HG02840 (cell line): Measurements from ENCODE around the gene CERCAM.
"Not testable (repeated sequence)": the region's sequence is repeated elsewhere in the genome, so short reads cannot be mapped to it uniquely, and the experiment has no call there.

ENCODE experiments used
- ATAC-seq: cut with Tn5 transposase; IDR thresholded peaks from one replicate; pipeline ENCODE4 v1.9.1; 2021; ENCODE audit warnings: mild to moderate bottlenecking, moderate library complexity, moderate number of reproducible peaks; ENCODE audit not compliant: unreplicated experiment, low FRiP score

The CERCAM gene

DNA sequence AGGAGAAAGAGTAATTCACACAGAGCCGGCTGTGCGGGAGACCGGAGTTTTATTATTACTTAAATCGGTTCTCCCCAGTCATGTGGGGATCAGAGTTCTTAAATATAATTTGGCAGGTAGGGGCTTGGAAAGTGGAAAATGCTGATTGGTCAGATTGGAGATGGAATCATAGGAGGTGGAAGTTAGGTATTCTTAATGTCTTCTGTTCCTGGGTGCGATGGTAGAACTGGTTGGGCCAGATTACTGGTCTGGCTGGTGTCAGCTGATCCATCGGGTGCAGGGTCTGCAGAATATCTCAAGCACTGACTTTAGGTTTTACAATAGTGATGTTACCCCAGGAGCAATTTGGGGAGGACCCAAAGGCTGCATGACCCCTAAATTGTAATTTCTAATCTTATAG is 4.6 kb upstream of the CERCAM start:
- ATAC-seq = no peak

DNA sequence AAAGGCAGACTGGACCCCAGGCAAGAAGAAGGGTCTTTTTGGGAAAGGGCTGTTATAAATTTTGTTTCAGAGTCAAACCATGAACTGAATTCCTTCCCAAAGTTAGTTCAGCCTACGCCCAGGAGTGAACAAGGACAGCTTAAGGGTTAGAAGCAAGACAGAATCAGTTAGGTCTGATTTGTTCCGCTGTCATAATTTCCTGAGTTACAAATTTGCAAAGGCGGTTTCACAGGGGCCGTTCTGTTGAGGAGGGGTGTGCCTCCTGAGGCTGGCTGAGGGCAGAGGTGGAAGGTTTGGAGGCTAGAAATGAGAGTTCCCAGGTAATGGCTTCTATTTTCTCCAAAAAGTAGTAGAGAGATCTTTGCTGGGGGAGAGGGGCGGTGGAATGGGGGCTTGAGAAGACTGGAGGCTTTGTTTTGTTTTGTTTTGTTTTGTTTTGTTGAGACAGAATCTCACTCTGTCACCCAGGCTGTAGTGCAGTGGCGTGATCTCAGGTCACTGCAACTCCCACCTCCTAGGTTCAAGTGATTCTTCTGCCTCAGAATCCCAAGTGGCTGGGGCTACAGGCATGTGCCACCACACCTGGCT is 4.1 kb upstream of the CERCAM start:
- no peak for ATAC-seq

DNA sequence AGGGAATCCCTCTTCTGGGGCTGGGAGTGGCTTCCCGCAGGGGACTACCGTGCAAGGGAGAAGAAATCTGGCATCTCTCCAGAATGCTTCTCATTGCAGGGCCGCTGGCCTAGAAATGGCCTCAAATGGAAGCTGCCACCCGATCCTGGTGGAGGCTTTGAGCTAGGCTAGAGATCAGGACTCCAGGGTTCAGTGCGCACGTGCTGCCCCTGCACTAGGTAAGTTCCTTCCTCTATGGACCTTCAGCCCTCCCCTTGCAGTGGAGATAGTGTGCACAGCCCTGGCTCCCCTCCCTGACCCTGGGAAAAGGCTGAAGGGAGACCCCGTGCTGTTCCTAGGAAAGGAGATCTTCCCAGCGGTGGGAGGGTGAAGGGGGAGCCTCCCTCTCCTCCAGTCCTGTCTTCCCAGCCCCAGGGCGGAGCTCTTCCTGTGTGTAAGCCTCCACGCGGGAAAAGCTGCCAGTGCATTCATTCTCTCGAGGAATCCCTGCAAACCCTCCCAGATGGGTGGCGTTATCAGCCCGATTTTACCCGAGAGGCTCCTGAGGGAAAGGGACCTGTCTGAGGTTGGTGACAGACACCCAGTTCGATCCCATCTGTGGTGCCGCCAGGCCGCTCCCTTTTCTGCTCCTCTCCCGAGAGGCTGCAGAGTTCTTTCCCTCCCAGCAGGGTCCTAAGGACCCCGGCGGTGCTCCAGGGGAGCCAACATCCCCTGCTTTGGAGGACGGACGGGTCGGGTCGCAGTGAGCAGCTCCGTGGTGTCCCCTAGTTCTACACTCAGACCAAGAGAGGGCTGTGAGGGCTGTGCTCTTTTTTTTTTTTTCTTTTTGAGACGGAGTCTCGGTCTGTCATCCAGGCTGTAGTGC is 1.4 kb upstream of the CERCAM start:
- no peak for ATAC-seq

DNA sequence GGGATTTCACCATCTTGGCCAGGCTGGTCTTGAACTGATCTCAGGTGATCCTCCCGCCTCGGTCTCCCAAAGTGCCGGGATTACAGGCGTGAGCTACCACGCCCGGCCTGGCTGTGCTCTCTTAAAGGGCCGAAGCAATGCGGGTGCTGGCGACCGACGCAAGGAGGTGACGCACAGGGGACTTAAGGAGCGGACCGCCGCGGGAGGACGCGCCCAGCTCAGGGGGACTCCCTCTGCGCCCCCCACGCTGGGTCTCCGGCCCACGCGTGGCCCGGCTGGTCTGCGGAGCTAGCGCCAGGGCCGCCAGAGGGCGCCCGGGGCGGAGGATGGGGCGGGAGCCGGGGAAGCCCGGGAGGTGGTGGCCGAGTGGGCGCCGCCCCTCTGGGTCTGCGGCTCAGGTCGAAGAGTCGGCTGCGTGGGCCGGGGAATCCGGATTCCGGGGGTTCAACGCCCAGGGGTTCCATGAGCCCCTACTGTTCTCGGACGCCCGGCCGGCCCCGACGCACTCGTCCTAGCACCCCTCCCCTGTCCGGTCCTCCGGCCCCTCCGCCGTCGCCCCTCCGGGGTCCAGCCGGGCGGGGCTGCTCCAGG is 502 bp upstream of the CERCAM start:
- no peak for ATAC-seq

DNA sequence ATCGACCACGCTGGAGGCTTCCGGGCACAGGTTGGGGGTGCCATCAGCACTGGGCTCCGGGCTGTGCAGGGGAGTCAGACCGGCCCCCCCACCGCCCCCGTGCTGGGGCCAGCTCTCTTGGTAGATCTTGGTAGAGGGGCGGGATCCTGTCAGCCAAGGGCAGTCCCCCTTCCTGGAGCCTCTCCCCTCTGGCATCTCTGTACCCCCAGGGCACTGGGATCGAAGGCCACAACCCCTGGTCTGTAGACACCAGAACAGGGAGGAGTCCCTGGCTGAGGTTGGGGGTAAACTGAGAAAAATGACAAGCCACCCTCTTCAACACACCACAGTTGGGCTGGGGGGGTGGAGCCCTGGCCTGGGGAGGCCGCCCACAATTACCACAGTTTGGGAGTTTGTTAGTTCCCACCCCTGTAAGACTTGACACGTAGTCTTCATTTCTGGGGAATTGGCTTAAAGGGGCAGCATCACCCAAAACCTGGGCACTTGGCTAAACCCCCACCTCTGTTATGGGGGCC is 882 bp downstream of the CERCAM start:
- ATAC-seq = no peak

DNA sequence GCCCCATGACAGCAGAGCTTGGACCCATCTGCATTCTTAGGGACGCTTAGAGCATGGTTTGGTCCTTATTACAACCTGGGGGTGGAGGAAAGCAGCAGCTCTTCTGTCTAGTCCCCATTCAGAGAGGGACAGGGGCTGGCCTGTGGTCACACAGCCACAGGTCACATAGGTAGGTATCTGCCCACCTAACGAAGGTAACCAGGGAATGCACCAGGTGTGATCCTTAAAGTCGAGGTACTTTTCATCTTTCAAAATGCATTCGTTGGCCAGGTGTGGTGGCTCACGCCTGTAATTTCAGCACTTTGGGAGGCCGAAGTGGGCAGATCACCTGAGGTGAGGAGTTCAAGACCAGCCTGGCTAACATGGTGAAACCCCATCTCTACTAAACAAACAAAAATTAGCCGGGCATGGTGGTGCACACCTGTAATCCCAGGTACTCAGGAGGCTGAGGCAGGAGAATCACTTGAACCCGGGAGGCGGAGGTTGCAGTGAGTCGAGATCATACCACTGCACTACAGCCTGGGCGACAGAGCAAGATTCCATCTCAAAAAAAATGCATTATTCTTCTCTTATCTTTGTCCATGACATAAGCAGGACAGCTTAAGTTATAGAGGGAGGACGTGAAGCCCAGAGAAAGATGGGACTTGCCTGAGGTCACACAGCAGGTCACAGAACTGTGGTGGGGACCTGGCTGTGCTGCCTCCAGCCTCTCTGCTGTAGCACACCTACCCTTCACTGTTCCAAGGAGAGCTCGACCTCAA is 1.5 kb downstream of the CERCAM start:
- ATAC-seq = not testable (repeated sequence)

DNA sequence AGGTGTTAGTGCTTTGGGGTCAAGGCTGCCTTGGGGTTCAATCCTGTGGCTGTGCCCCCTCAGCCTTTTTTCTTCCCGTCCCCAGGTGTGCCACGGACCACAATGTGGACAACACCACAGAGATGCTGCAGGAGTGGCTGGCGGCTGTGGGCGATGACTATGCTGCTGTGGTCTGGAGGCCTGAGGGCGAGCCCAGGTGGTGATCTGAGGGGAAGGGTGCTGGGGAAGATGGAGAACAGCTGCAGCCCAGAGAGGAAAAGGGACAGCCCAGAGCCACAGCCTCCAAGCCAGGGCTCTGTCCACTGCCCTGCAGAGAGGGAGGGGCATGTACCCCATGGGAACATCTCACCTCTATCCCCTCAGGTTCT is 2.1 kb downstream of the CERCAM start:
- no peak for ATAC-seq

DNA sequence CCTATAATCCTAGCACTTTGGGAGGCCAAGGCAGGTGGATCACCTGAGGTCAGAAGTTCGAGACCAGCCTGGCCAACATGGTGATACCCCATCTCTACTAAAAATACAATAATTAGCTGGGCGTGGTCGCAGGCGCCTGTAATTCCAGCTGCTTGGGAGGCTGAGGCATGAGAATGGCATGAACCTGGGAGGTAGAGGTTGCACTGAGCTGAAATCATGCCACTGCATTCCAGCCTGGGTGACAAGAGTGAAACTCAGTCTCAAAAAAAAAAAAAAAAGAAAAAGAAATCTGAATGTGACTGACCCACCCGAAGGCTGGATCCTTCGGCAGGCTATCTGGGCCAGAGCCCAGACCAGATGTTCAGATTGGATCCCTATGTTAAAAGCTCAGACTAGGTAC is 2.7 kb downstream of the CERCAM start:
- ATAC-seq = not testable (repeated sequence)

DNA sequence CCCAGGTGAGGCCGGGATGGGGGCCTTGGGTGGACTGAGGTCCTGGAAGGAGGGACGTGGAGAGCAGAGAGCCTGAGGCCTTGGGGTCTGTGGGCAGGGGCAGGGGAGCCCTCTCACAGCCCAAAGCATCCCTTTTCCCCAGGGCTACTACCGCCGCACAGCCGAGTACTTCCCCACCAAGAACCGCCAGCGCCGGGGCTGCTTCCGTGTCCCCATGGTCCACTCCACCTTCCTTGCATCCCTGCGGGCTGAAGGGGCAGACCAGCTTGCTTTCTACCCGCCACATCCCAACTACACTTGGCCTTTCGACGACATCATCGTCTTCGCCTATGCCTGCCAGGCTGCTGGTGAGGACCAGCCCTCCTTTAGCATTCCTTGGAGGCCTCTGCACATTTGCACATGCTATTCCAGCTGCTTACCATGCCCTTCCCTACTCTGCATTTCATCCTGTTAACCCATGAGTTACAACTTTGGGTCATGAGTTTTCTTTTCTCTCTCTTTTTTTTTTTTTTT is 3.7 kb downstream of the CERCAM start:
- ATAC-seq = no peak

DNA sequence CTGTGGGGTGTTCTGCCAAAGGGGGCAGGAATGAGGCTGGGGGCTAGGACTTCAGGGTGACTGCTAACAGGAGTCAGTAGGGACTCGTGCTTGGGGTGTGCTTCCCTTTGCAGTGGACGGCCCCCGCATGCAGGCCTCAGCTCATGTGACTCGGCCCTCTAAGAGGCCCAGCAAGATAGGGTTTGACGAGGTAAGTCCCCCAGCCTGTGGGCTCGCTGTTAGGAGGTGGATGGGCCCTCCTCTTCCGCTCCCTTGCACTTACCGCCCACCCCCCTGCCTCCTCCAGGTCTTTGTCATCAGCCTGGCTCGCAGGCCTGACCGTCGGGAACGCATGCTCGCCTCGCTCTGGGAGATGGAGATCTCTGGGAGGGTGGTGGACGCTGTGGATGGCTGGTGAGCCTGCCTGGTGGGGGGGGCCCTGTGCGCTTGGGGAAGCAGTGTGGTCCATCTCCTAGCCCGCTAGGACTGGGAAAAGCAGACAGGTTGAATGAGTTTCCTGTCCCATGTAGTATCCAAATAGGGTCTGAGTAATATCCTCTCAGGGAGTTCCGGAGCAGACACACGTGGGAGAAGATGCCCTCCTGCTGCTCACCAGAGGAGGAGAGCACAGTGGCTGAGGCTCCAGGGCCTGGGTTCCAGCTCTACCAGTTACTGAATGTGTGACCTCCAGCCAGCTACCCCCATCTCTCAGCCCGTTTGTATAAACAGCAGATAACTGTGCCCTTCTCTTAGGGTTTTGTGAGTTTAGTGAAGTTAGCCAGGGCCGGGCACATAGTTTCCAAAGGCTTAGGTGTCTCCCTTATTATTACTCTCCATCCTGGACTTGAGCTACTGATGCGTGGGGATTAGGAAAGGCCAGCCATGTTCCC is 8.2 kb downstream of the CERCAM start:
- ATAC-seq = no peak

DNA sequence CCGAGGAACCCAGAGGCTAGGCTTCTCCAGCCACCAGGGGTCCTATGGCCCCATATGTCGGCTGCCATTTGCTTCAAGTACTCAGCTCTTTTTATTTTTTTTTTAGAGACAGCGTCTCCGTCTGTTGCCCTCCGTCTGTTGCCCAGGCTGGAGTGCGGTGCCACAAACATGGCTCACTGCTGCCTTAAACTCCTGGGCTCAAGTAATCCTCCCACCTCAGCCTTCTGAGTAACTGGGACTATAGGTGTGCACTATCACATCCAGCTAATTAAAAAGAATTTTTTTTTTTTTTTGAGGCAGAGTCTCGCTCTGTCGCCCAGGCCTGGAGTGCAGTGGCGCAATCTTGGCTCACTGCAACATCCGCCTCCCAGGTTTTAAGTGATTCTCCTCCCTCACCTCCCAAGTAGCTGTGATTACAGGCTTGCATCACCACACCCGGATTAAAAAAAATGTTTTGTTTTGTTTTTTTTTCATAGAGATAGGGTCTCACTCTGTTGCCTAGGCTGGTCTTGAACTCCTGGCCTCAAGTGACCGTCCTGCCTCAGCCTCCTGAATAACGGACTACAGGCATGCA is 8.9 kb downstream of the CERCAM start:
- ATAC-seq = no peak

DNA sequence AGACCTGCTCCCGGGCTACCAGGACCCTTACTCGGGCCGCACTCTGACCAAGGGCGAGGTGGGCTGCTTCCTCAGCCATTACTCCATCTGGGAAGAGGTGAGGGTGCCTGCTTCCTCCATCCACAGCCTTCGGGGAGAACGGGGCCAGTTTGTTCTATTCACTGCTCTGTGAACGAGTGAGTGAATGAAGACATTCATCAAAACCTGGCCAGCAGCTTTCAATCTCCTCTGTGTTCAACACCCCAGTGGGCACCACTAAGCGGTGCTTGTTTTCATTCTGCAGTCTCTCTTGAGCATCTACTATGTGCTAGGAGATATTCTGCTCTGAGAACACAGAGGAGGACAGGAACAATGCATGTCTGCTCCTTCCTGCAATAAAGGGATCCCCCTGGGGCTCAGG is 10.6 kb downstream of the CERCAM start:
- ATAC-seq = no peak

DNA sequence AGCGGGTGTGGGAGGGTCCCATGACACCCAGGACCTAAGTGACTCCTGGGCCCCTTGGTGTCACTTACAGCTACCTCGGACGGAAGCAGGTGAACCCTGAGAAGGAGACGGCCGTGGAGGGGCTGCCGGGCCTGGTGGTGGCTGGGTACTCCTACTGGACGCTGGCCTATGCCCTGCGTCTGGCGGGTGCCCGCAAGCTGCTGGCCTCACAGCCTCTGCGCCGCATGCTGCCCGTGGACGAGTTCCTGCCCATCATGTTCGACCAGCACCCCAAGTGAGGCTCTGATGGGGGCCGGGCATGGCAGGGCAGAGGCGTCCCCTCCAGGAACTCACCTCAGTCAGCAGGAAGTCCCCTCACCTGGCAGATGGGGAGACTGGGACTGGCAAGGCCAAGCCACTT is 13.7 kb downstream of the CERCAM start:
- no peak for ATAC-seq

DNA sequence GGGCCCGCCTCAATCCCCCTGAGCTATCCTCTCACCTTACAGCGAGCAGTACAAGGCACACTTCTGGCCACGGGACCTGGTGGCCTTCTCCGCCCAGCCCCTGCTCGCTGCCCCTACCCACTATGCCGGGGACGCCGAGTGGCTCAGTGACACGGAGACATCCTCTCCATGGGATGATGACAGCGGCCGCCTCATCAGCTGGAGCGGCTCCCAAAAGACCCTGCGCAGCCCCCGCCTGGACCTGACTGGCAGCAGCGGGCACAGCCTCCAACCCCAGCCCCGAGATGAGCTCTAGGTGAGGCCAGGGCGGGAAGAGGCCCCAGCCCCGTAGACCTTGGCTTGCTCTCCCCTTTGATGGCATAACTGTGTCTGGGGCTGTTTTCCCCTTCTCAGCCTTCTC is 15.0 kb downstream of the CERCAM start:
- ATAC-seq = no peak

DNA sequence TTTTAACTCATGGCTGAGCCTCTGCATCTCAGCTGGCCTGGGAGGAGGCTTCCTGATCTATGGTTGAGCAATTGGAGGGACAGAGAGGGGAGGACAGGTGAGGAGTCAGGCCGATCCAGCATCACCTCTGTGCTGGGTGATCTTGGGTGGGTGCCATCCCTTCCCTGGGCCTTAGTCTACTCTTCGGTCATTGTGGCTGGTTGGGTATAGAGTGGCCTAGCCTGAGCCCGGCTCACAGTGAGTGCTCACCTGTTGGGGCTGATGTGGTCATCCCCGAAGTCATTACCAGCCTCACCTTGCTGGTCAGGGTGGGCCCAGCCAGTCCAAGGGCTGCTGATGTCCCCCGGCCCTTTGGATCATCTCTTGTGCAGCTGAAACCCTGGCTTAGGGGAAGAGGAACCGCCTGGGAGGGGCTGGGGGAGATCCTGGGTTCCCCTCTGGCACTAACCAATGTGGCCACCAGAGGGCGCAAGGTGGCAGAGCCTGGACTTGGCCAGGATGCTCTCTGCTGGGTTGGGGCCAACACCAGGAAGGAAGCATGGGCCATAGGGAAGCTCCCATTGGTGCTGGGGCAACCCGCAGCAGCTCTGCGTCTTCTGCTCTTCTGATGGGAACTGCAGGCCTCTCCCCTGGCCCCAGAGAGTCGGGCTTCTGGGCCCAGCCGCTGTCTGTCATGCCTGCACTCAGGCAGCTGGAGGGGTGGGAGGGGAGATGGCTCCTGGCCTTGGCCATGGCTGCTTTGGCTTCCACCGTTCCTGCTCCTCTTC is 17.9 kb downstream of the CERCAM start:
- no peak for ATAC-seq

DNA sequence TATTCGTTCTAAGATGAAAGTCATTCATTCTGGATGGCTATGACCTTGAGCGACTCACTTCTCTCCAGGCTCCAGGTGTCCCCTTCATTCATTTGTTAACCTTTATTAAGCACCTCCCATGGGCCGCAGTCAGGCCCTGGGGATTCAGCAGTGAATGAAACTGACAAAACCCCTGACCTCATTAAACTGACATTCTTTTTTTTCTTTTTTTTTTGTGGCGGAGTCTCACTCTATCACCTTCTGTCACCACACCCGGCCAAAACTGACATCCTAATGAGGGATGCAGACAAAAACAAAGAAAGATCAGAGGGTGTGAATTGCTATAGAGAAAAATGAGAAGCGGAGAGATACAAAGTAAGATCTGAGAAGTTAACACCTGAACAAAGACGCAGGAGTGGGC is 18.6 kb downstream of the CERCAM start:
- no peak for ATAC-seq

DNA sequence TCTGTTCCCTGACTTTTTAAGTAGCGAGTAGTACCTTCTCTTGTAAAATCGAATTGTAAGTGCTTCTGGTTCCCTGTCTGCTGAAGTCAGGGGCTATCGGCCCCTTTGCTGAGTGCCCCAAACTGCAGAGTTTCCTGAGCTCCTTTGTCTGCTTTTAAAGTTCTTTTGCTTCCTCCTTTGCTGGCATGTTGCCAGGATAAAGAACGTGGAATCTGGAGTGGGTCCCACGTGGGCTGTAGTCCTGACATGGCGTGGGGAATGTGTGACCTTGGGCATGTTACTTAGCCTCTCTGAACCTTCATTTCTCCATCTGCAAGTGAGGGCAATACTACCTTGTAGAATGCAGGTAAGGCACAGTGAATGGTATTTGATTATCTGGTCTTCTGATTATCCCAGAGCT is 21.5 kb downstream of the CERCAM start:
- no peak for ATAC-seq

DNA sequence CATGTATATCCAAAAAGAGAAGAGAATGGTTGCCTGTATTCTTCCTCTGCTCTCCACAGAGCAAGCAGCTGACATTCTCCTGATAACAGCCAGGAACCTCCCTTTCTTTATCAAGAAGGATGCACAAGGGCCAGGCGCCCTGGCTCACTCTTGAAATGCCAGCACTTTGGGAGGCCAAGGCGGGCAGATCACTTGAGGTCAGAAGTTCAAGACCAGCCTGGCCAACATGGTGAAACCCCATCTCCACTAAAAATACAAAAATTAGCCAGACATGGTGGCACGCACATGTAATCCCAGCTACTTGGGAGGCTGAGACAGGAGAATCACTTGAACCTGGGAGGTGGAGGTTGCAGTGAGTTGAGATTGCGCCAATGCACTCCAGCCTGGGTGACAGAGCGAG is 25.8 kb downstream of the CERCAM start:
- ATAC-seq = not testable (repeated sequence)

DNA sequence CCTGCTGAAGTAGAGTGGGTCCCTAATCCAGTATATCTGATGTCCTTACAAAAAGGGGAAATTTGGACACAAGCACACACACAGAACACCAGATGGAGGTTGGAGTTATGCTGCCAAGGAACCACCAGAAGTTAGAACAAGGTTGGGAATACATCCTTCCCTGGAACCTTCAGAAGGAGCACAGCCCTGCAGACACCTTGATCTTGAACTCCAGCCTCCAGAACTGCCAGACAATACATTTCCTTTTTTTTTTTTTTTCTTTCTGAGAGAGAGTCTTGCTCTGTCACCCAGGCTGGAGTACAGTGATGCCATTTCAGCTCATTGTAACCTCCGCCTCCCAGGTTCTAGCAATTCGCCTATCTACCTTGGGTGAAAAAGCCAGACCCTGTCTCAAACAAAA is 28.1 kb downstream of the CERCAM start:
- ATAC-seq = no peak
